ENCODE results near the gene USF3.
A peak's percentile ranks its signal among the peaks of the same experiment; 100 is the strongest.
"Not testable (repeated sequence)": the region's sequence is repeated elsewhere in the genome, so short reads cannot be mapped to it uniquely, and the experiment has no call there.

The USF3 gene

DNA sequence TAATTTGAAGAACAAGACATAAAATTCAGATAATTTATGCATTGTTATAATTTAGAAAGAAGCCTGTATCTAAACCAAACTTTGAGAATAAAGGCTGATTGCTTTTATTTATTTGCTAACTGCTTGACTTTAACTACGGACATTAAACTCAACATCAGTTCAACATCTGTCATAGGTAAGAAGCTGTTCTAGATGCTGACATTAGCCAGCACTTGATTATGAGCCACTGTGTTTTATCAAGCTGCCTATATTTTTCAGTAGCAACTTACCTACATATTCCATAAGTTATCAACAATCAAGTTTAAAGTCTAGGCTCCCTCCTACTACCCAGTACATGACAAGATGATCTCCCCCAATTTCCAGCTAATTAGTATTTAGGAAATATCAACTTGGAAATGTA lies 42.1 kb downstream of the USF3 start:
- DNase-seq = no peak

GRCh38 chr3:113649174-113649845 lies 47.1 kb downstream of the USF3 start:
- DNase-seq = no peak

DNA sequence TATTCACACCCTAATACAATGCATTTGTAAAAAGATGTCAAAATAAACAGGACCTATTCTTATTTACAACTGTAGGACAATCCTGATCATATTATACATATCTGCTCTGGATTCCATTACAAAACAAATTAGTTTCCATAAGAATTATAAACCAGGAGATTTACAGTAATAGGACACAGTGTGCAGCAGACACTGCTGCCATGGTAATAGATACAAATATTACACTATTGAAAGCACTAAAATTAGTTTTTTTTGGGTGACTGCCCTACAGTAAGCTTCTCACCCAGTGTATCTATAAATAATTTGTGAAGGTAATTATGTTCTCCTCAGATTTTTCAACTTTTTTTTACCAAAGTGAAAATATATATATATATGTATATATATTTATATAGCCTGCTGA lies 47.9 kb downstream of the USF3 start:
- DNase-seq = no peak

DNA sequence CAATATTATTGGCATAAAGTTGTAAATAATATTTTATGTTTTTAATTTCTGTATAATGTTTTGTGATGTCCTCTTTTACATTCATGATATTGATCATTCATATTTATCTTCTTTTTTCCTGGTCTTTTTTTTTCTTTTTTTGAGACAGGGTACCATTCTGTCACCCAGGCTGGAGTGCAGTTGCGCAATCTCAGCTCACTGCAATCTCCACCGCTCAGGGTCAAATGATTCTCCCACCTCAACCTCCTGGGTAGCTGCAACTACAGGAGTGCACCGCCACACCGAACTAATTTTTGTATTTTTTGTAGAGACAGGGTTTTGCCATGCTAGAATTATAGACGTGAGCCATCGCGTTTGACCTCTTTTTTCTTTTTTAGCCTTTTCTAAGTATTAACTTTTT lies 52.9 kb downstream of the USF3 start:
- no peak for DNase-seq

DNA sequence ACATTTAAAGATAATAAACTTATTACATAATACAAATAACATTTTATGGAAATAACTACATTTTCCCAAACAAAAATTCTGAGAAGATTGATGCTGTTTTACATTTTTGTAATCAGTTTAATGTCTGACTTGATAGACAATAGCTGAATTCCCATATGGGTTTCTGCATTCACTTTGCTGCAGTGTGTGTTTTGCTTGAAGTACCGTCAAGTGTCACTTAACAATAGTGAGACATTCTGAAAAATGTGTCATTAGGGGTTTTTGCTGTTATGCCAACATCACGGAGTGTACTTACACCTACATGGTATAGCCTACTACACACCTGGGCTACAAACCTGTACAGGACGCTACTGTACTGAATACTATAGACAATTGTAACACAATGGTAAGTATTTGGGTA lies 57.5 kb downstream of the USF3 start:
- DNase-seq = no peak

DNA sequence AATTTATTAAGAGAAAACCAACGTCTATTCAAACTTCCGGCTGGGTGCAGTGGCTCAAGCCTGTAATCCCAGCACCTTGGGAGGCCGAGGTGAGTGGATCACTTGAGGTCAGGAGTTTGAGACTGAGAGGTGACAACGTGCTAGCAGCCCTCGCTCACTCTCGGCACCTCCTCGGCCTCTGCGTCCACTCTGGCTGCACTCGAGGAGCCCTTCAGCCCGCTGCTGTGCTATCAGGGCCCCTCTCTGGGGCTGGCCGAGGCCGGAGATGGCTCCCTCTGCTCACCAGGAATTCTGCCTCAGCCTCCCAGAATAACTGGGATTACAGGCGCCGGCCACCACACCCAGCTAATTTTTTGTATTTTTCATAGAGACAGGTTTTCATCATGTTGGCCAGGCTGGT lies 58.7 kb downstream of the USF3 start:
- no peak for DNase-seq

- not testable (repeated sequence) for DNase-seq
Observed at GRCh38 chr3:113636034-113636433, 60.4 kb downstream of the USF3 start.

DNA sequence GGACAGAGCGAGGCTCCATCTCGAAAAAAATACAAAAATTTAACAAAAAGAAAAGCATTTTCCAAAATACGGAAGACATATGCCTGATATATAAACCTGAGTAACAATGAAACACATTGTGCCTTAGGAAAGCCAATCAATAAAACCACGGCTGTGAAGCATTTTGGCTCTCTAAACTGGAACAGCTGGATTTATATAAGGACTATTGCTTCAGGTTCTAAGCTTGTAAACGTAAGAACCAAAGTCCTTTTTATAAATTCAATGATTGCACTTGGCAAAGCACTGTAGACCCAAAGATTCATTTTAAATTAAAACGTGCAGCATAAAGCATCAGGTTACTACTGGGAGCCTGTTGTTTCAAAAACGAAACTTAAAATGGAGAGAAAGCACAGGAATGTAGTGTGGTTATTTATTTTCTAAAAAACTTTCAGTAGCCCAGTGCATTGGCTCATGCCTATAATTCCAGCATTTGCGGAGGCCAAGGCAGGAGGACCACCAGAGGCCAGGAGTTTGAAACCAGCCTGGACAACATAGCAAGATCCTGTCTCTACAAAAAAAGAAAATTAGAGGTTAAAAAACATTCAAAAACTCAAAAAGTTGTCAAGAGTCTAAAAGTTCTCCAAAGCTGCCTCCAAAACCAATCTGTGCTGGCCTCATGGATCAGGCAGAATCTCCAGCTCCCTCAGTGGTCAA lies 61.5 kb downstream of the USF3 start:
- no peak for DNase-seq

- no peak for DNase-seq
Observed at GRCh38 chr3:113631573-113631972, 64.9 kb downstream of the USF3 start.

DNA sequence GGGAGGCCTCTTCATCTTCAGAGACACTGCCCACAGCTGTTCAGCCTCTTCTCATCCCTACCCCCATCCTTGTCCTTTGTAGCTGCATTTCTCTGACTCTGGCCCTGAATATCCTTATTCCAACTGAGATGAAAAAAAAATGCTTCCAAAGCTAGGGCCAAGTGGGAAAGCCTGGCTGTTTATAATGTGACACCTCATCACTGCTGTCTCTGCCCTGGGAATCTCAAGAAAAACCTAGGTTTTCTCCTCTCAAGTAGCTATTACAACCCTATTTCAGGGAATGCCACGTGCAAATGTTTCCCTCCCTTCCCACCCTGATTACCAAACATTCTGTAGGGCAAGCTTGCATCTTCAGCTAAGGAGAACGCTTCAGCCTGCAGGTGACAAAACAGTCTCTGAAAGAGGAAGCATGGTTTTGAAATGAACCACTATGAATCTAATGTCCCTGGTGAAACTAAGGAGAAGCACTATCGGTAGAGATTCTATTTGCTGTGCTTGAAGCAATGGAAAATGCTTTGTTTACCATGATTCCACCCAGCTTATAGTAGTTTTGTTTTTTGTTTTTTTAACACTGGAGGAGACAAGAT lies 65.4 kb downstream of the USF3 start:
- DNase-seq = peak; percentile 48

GRCh38 chr3:113629584-113630421 lies 66.6 kb downstream of the USF3 start:
- no peak for DNase-seq

- no peak for DNase-seq
Observed at GRCh38 chr3:113628788-113629187, 67.7 kb downstream of the USF3 start.

- DNase-seq = no peak
Observed at GRCh38 chr3:113628316-113628715, 68.1 kb downstream of the USF3 start.

DNA sequence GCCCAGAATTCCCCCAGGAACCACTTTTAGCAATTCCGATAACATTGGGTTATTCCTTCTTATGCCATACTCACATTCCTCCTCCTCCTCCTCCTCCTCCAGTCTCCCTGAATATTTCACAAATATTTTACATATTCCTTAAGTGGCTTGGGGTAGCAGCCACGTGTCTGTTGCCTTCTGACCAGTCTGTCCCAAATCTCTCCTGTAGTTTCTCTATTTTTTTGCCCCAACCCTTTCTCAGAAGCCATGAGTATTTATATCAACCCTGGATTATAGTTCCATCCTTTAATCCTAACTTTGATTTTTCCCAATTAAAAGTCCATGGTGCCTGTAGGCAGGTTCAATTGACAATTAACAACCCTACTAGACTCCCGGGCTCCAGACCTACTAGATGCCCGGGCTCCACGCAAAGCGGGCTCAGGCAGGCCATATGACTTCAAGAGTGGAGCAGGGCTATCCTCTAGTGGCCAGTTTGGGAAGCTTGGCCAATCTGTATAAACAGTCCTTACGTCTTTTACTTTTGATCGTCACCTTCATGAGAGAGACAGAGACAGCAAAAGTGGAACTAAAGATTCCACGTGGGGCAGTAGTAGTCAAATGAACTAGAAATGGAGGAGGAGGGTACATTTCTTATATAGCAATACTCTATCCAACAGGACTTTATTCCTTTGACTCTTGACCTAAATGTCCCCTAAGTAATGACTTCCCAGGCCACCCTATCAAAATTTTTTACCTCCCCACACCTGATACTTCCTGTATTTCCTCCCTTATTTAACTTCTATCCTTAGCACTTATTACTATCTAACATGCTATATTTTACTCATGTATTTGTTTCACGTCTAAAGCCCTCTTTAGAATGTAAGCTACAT lies 69.7 kb downstream of the USF3 start:
- DNase-seq = peak; percentile 90

DNA sequence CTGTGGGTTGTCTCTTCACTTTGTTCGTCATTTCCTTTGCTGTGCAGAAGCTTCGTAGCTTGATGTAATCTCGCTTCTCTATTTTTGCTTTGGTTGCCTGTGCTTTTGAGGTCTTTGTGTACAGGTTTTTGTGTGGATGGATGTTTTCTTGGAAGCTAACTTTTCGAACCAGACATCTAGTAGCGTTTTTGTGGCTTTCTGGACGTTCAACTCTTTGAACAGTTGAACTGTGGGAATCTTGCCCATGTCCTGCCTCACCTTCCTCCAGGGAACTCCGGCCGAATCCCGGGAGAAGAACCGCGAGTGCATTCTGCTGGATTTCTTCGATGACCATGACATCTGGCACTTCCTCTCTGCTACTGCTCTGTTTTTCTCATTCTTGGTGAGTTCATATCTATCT lies 70.6 kb downstream of the USF3 start:
- peak; percentile 7 for DNase-seq

- DNase-seq = no peak
Observed at GRCh38 chr3:113623811-113624210, 72.6 kb downstream of the USF3 start.

DNA sequence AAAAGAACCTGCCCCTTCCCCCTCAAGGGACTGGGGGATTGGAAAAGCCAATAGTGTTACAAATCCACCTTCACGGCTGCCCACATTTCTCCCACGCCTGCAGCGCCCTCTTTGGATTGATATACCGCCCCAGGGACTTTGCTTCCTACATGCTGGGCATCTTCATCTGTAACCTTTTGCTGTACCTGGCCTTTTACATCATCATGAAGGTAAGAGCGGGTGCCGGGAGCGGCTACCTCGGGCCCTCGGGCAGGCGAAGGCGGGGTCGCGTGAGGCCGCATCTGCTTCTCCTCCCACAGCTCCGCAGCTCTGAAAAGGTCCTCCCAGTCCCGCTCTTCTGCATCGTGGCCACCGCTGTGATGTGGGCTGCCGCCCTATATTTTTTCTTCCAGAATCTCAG lies 73.1 kb downstream of the USF3 start:
- DNase-seq = no peak

DNA sequence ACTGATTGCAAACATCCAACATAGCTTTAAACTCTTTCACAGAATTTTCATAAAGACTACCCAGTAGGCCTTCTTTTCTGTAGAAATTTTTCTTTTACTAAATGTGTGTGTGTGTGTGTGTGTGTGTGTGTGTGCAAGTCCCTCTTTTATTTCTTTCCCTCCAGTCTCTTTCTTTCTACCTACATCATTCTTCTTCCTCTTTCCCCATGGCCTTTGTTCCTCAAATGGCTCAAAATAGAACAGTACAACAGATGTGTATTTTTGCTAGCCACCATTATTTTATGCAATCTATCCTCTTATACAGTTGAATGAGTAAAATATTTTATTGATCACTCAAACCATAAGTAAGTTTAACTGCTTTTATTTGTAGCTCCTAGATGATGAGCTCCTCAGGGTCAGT lies 76.4 kb downstream of the USF3 start:
- DNase-seq = peak; percentile 49

DNA sequence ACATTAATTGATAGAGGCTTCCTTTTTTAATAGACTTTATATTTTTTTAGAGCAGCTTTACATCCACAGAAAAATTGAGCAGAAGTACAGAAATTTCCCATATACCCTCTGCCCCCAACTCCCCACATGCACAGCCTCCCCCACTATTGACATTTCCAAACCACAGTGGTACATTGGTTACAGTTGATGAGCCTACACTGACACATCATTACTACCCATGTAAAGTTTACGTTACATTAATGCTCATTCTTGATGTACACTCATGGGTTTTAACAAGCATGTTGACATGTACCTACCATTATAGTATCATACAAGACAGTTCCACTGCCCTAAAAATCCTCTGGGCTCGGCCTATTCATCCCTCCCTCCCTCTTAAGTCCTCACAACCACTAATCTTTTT lies 78.7 kb downstream of the USF3 start:
- no peak for DNase-seq

- no peak for DNase-seq
Observed at GRCh38 chr3:113615976-113616375, 80.5 kb downstream of the USF3 start.

GRCh38 chr3:113614402-113614801 lies 82.0 kb downstream of the USF3 start:
- DNase-seq = no peak

DNA sequence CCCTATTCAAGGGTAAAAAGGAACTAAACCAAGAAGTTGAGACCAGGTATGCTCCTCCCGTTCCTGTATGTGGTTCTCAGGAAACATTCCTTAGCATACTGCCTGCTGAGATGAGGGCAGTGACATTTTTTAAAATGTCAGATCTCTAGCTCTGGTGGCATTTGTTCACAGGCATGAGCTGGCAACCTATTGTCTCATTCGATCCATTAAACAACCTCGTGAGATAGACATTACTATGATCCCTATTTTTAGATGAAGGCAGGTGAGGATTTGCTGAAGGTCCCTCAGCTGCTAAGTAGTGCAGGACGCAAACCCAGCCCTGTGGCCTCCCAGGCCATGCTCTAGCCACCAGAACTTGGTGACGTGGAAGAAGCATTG lies 89.2 kb downstream of the USF3 start:
- no peak for DNase-seq
